Epithelial cell of esophagus (primary cell): ENCODE measurements around the gene MYOF.
"Not testable (repeated sequence)": the region's sequence is repeated elsewhere in the genome, so short reads cannot be mapped to it uniquely, and the experiment has no call there.

Experiments used
- DNase-seq: peaks from one replicate; pipeline ENCODE4 v3.0.0; 2010; ENCODE audit warnings: low read depth
- H3K4me3 ChIP-seq: 2 replicates; pipeline ENCODE4 v1.5.1; 2011; ENCODE audit warnings: mild to moderate bottlenecking, low read length, control low read depth
- TF ChIP-seq, protein P1 (sequence below): IDR thresholded peaks from 2 replicates; pipeline ENCODE4 v1.5.1; 2011; ENCODE audit warnings: low read depth, mild to moderate bottlenecking, low read length, control low read depth, inconsistent platforms; ENCODE audit not compliant: insufficient read depth; ENCODE audit errors: missing control alignments

Gene MYOF

DNA sequence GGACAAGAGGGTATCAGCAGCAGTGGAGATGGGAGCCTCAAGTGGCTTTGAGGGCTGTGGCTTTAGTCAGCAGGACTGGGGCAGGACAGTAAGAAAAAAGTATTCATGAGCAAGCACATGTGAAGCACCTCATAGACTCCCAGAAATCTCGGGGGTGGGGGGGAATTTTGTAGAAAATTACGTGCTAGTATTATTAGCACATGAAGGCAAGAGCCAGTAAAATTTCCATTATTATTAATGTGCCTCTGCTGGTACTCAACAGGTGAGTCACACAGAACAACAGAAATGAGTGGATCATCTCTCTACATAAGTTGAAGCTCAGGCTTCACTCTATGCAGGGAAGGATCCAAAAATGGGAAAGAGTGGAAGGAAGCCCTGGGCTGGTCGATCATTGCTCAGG, 114.5 kb downstream of the MYOF start:
- DNase-seq: no peak
- H3K4me3 ChIP-seq: no peak overlapping the region
- TF ChIP-seq, protein P1, sequence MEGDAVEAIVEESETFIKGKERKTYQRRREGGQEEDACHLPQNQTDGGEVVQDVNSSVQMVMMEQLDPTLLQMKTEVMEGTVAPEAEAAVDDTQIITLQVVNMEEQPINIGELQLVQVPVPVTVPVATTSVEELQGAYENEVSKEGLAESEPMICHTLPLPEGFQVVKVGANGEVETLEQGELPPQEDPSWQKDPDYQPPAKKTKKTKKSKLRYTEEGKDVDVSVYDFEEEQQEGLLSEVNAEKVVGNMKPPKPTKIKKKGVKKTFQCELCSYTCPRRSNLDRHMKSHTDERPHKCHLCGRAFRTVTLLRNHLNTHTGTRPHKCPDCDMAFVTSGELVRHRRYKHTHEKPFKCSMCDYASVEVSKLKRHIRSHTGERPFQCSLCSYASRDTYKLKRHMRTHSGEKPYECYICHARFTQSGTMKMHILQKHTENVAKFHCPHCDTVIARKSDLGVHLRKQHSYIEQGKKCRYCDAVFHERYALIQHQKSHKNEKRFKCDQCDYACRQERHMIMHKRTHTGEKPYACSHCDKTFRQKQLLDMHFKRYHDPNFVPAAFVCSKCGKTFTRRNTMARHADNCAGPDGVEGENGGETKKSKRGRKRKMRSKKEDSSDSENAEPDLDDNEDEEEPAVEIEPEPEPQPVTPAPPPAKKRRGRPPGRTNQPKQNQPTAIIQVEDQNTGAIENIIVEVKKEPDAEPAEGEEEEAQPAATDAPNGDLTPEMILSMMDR: no peak

DNA sequence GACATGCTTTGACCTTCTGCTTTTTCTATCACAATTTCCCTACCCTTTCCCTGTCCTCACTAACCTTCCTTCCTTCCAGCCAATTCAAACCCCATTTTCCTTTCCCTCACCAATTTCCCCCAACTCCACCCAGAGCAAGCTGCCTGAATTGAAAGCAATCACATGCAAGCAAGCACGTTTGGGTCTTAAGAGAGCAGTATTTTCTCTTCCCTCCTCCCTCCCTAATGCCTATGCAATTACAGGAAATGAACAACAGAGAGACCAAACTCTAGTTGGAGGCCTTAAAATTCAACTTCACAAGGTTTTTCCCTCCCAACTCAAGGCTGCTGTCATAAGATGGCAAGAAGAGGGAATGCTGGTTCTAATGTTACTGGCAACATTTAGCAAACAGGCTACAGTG, 117.2 kb downstream of the MYOF start:
- TF ChIP-seq, protein P1: no peak
- no peak overlapping the region for H3K4me3 ChIP-seq
- no peak for DNase-seq

DNA sequence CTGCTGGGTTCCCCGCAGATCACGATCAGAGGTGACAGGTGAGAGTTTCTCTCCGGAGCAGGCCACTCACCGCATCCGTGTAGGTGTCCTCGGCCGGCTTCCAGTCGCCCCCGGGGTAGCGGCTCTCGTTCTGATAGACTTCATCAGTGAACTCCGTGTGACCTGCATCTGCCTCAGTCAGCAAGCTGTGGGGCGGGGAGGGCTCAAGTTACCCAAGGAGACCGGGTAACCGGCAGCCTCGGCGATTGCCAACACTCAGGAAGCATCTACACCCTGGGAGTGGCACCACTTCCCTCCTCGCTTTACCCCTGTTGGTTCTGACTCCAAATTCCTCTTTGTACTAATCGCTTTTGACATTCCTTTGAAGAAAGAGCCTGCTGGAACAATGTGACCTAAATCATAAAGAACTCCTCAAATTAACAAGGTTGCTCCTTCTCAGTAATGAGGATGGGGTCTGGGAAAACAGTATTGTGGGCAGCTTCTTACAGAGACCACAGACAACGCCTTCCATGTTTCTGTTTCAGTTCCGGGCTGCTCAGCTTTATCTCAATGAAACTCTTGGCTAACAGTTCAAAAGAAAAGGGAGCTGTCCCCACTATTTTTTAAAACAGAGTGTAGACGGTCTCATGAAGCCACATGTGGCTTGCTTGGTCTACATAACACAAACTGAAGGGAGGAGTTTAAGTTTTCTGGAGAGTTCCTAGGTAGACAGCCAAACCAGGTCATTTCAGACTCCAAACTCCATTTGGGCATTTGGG, 118.1 kb downstream of the MYOF start:
- TF ChIP-seq, protein P1: no peak
- peak; percentile 37 for DNase-seq
- no peak overlapping the region for H3K4me3 ChIP-seq

DNA sequence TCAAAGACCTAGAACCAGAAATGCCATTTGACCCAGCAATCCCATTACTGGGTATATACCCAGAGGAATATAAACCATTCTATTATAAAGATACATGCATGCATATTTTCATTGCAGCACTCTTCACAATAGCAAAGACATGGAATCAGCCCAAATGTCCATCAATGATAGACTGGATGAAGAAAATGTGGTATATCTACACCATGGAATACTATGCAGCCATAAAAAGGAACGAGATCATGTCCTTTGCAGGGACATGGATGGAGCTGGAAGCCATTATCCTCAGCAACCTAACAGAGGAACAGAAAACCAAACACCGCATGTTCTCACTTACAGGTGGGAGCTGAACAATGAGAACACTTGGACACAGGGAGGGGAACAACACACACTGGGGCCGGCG, 123.7 kb downstream of the MYOF start:
- DNase-seq: not testable (repeated sequence)

DNA sequence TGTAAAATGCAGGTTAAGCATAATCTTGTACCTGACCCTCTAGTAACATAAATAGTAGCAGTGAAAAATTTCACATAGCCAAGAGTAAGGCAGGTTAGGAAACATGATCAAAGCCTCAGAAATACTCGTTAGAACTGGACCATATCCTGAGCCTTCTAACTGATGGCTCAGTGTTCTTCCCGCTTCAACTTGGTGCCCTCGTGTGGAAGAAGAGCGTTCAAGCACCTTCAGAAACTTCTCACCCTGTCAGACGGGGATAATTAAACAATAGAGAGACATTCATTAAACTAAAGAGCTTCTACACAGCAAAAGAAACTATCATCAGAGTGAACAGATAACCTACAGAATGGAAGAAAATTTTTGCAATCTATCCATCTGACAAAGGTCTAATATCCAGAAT, 124.5 kb downstream of the MYOF start:
- H3K4me3 ChIP-seq: no peak overlapping the region
- peak; percentile 54 for DNase-seq
- TF ChIP-seq, protein P1: peak; percentile 77

More for the DNA sequence above, 123.7 kb downstream of the MYOF start:
- H3K4me3 ChIP-seq: not testable (repeated sequence)

DNA sequence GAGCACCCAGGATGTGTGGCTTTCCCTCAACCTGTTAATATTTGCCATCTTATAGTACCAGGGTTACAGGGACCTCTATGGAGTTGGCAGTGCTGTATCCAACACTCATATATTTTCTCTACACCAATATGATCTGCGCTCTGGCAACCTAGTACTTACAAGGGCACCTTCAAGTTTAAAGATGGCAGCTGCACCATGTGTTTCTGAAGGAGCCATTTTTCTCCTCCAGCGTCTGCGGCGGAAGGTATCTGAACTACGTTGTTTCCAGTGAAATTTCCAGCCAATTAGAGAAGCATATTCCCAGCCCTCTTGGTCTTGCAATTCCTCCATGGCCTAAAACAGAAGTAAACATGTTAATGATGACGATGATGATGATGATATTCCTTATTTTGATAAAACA, 125.6 kb downstream of the MYOF start:
- TF ChIP-seq, protein P1: no peak
- no peak for DNase-seq

DNA sequence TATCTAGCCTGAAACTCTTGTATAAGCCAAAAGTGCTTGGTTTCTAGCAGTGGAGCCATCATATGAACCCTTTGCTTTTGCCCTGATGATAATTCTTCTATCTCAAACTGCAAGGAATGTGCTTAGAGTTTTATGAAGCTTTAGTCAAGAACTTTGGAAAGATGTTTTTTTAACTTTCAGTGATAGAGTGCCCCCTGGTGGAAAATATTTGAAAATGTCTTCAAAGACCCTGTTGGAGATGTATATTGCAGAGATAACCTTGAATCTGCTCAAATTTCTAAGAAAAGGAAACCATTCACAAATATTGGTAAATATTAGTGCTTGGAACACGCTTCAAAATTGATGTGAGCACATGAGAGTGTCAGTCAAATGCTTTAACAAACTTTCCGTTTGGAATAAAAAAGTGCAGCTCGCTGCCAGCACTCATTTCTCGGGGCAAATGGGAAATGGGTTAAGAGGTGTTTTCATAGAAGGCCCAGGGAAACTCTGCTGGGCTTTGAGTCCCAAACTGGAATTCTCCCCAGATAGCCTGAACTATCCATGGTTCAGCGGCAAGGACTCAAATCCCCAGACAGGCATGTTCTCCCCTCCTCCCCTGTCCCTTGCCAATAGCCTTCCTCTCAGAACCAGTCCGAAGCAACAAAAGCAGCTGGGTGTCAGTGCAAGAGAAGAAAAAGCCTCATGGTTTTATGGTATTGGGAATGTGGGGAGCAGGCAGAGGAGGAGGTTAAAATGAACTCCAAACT, 129.3 kb downstream of the MYOF start:
- H3K4me3 ChIP-seq: no peak overlapping the region
- DNase-seq: peak; percentile 33
- TF ChIP-seq, protein P1: peak; percentile 46

More for the DNA sequence above, 125.6 kb downstream of the MYOF start:
- H3K4me3 ChIP-seq: no peak overlapping the region
